HG02885 (cell line): Measurements from ENCODE around the gene TREML4.

ENCODE experiments used
- ATAC-seq: cut with Tn5 transposase; IDR thresholded peaks from one replicate; pipeline ENCODE4 v1.9.1; 2021; ENCODE audit warnings: mild to moderate bottlenecking; ENCODE audit not compliant: unreplicated experiment, poor library complexity

TREML4 gene

DNA sequence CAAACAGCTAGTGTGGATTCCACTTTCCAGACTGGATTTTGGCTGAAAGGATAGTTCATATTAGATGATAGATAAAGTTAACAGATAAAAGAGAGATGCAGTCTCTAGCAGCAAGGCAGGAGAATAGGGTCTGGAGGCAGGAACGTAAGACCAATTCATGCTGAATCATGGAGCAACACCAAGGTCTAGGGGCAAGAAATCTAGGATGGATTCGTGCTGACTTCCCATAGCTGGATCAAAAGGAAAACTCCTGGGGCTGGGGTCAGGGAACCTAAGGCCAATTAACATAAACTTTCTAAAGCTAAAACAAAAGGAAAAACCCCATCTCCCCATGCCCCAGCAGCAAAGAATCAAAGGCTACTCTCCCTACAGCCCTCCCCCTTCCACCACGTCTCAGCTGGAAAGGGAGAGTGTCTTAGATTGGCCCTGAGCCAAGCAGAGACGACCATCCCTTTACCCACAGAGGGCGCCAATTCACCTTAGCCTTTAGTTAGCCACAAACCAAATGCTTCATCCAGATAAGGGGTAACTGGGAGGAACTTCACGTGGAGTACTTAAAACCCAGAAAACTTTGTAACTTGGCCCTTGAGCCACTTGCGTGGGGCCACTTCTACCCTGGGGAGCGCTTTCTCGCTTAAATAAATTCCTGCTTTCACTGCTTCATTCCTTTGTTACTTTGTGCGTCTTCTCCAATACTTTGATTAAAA, 50.7 kb downstream of the TREML4 start:
- no peak for ATAC-seq

DNA sequence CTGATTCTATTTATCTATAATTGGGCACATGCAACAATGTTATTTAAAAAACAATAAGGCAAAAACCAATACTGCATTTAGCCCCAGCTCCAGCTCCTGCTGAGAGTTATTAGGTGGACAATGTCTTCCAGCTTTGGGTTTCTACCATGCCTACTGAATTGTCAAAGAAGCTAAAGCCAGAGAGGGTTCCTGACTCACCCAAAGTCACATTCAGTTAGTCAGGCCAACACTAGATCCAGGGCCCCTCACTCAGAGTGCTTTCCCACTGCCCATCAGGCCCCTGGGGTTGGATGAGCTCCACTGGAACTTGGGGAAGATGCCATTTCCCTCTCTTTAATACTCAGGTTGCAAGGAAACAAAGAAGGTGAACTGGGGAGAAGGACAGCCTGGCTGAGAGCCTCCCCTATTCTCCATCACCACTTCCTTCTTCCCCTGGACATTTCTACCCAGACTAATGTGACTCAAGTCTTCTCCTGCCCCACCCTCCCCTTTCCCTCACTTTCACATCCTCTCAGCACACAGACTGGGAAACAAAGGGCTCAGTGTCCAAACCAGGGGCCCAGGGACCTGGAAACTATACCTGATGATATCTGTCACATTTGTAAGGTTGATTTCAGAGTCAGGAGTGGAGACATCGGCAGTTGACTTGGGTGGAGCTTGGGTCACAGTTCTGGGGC, 52.4 kb downstream of the TREML4 start:
- no peak for ATAC-seq

DNA sequence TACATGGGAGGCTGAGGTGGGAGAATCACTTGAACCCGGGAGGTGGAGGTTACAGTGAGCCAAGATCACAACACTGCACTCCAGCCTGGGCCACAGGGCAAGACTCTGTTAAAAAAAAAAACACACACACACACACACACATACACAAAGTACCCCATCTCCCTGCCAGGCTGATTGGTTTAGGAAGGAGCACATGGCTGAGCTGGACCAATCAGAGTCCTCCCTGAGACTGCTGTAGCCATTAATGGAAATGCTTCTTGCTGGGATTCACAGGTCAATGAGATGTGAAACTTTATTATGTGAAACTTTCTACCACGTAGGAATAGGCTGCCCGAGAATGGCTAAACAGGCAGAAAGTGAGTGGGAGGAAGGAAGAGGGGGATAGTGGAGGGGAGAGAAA, 55.5 kb downstream of the TREML4 start:
- ATAC-seq = no peak

DNA sequence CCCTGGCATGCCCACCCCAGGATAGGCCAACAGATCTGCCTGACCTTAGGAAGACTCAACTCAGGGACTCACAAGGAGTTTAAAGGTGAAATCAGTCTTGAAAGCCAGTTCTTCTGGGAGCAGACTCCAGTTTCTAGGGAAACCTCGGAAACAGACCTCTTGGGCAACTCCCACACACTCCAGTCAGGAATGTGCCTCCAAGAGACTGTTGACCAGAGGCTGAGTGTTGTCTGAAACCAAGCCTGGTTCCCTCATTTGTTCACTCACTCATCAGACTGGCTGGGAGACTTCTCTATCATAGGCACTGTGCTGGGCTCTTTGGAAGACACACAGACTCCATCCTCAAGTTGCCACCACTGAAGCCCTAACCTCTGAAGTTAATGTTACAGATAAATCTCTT, 56.6 kb downstream of the TREML4 start:
- ATAC-seq = no peak

DNA sequence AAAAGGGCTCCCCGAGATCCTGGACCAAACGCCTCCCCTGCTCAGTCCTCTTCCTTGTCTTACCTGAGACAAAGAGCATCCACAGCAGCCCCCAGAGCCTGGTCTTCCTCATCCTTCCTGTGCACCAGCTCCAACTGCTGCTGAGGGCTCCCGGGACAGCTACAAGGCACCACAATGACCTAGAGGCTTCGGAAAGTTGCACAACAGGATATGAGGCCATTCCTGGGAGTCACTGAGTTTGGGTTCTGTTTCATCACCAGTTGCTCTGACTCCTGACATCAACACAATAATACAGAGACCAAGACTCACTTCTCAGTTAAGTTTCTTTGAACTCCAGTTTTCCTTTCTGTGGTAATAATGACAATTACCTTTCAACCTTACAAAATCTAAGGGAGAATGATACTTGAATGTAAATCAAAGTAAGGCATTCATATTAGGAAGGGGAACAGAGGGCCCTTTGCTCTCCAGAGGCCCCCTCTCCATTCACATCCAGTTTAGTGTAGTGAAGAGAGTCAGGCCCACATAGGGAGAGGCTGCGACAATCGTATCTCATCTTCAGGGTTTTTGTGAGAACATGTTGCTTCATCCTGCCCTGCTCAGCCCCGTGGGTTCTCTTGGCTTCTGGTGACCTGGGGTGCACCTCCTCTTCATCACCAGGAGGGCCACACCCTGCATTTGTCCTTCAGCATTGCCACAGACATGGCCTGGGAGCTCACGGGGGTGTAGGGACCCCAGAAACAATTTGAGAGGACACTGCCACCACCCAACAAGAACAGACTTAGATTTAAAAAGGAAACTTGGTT, 58.6 kb downstream of the TREML4 start, which contains the start of gene TREM1:
Gene TREM1, minus strand, starts transcription at position 139 of the 803 bp plus-strand sequence. Its CDS starts 27 bp downstream, at position 112.
- no peak for ATAC-seq

DNA sequence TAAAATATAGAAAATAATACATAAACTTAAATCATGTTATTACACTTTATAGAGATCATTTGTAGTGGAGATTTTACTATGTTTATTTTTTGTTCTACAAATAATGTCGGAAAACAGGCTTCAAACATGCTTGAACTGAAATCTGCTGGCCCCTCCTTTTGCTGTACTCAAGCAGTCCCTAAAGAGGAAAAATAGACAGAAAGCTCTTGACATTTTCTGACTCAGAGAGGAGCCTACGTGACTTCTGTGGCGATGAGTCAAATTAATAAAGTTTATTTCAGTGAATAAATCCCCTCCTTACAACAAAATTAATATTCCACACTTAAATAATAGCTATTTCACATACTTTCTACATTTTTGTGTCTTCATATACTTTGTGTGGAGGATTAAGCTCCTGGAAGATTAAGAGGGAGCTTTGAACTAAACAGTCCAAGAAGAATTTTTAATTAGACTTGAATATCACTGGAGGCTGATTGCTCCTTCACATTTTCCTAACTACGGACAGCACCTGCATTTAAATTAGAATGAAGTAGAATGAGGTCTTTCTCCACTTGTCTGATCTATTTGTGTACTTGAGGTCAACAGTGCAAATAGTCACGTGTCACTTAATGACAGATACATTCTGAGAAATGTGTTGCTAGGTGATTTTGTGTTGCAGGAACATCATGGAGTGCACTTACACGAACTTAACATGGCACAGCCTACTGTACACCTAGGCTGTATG, 60.0 kb downstream of the TREML4 start:
- peak; percentile 68 for ATAC-seq
